ENCODE measurements around the gene OVOL1. TPM values are rescaled to one million over a fixed set of nuclear protein-coding genes. Genes with fewer than 3 reads are reported as not detected.

Gene OVOL1
- total and polyA plus RNA-seq, 2 experiments from 2014 or later: 1.5 to 3.3 TPM

DNA sequence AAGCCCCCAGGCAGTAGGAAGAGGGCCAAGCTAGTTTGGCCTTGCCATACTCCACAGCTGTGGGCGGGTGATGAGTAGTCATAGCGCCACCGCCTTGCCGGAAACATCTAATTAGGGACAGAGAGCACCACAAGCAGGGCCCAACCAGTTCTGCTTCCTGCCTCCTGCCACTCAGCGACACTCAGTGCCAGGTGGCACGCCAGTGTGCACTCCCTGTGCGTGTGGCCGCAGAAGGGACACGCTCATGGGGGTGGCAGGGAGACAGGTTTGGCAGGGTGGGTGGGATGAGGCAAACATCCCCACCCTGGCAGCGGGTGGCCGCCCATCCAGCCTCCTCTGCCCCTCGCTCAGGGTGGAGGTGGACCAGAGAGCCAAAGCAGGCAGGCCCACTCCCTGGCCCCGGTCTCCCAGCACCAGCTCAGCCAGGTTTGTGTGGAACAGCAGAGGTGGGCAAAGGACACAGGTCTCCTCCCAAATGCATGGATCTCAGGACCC lies 4.9 kb downstream of the OVOL1 start (continued):
- TF ChIP-seq, protein P1, sequence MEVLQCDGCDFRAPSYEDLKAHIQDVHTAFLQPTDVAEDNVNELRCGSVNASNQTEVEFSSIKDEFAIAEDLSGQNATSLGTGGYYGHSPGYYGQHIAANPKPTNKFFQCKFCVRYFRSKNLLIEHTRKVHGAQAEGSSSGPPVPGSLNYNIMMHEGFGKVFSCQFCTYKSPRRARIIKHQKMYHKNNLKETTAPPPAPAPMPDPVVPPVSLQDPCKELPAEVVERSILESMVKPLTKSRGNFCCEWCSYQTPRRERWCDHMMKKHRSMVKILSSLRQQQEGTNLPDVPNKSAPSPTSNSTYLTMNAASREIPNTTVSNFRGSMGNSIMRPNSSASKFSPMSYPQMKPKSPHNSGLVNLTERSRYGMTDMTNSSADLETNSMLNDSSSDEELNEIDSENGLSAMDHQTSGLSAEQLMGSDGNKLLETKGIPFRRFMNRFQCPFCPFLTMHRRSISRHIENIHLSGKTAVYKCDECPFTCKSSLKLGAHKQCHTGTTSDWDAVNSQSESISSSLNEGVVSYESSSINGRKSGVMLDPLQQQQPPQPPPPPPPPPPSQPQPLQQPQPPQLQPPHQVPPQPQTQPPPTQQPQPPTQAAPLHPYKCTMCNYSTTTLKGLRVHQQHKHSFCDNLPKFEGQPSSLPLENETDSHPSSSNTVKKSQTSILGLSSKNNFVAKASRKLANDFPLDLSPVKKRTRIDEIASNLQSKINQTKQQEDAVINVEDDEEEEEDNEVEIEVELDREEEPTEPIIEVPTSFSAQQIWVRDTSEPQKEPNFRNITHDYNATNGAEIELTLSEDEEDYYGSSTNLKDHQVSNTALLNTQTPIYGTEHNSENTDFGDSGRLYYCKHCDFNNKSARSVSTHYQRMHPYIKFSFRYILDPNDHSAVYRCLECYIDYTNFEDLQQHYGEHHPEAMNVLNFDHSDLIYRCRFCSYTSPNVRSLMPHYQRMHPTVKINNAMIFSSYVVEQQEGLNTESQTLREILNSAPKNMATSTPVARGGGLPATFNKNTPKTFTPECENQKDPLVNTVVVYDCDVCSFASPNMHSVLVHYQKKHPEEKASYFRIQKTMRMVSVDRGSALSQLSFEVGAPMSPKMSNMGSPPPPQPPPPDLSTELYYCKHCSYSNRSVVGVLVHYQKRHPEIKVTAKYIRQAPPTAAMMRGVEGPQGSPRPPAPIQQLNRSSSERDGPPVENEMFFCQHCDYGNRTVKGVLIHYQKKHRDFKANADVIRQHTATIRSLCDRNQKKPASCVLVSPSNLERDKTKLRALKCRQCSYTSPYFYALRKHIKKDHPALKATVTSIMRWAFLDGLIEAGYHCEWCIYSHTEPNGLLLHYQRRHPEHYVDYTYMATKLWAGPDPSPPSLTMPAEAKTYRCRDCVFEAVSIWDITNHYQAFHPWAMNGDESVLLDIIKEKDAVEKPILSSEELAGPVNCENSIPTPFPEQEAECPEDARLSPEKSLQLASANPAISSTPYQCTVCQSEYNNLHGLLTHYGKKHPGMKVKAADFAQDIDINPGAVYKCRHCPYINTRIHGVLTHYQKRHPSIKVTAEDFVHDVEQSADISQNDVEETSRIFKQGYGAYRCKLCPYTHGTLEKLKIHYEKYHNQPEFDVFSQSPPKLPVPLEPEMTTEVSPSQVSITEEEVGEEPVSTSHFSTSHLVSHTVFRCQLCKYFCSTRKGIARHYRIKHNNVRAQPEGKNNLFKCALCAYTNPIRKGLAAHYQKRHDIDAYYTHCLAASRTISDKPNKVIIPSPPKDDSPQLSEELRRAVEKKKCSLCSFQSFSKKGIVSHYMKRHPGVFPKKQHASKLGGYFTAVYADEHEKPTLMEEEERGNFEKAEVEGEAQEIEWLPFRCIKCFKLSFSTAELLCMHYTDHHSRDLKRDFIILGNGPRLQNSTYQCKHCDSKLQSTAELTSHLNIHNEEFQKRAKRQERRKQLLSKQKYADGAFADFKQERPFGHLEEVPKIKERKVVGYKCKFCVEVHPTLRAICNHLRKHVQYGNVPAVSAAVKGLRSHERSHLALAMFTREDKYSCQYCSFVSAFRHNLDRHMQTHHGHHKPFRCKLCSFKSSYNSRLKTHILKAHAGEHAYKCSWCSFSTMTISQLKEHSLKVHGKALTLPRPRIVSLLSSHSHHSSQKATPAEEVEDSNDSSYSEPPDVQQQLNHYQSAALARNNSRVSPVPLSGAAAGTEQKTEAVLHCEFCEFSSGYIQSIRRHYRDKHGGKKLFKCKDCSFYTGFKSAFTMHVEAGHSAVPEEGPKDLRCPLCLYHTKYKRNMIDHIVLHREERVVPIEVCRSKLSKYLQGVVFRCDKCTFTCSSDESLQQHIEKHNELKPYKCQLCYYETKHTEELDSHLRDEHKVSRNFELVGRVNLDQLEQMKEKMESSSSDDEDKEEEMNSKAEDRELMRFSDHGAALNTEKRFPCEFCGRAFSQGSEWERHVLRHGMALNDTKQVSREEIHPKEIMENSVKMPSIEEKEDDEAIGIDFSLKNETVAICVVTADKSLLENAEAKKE (CRISPR knock-in tag; IDR thresholded peaks at IDR 0.05): no peak
- TF ChIP-seq POLR2AphosphoS5 (IDR thresholded peaks at IDR 0.05; ENCODE audit: low read depth): no peak
- TF ChIP-seq, protein P2, sequence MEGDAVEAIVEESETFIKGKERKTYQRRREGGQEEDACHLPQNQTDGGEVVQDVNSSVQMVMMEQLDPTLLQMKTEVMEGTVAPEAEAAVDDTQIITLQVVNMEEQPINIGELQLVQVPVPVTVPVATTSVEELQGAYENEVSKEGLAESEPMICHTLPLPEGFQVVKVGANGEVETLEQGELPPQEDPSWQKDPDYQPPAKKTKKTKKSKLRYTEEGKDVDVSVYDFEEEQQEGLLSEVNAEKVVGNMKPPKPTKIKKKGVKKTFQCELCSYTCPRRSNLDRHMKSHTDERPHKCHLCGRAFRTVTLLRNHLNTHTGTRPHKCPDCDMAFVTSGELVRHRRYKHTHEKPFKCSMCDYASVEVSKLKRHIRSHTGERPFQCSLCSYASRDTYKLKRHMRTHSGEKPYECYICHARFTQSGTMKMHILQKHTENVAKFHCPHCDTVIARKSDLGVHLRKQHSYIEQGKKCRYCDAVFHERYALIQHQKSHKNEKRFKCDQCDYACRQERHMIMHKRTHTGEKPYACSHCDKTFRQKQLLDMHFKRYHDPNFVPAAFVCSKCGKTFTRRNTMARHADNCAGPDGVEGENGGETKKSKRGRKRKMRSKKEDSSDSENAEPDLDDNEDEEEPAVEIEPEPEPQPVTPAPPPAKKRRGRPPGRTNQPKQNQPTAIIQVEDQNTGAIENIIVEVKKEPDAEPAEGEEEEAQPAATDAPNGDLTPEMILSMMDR (conservative IDR thresholded peaks at IDR 0.05; ENCODE audit: low read depth in 2 of 2): no peak
- no peak for TF ChIP-seq EZH2phosphoT487 (IDR thresholded peaks at IDR 0.05; ENCODE audit: unreplicated experiment)

DNA sequence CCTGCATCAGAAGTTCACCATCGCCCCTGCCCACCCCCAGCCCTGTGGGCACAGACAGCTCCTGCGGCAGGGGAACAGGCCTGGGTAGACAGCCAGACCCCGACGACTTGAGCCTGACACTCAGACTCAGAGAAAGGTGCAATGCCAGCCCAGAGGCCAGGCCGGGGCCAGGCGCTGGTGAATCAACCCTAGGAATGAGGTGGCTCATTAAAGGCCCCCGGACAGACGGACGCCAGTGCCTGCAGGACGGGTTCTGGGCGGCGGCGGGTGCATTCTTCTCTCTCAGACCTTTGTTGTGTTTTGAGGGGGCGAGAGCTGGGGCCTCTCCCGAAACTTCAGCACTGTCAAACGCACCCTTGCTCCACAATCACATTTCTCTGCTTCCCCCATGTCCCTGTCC lies 5.6 kb downstream of the OVOL1 start:
- ATAC-seq: no peak
- no peak for TF ChIP-seq STAT1 (IDR thresholded peaks at IDR 0.05; ENCODE audit: unreplicated experiment)
- no peak for TF ChIP-seq JUNB (IDR thresholded peaks at IDR 0.05; ENCODE audit: unreplicated experiment)
- TF ChIP-seq, protein P1 (CRISPR knock-in tag; IDR thresholded peaks at IDR 0.05): no peak

More for the DNA sequence above, 5.6 kb downstream of the OVOL1 start:
- H4K20me1 ChIP-seq (replicated peaks; ENCODE audit: insufficient read depth): no peaks in the 10 kb centered on the region
- H3K4me3 Mint-ChIP-seq: no peak overlapping the region; the same call in 2 of the 3 replicates
- H3K9me2 ChIP-seq (ENCODE audit: insufficient read depth): 0 out of 2 replicates have a peak, but pooled peaks cover 2% of the 10 kb centered on the region
- H3K4me3 ChIP-seq: no peak overlapping the region
- H3K36me3 ChIP-seq (ENCODE audit: insufficient read depth): no peaks in the 10 kb centered on the region
- peaks cover 43% of the 10 kb centered on the region for H3K4me1 Mint-ChIP-seq
- H3K27me3 ChIP-seq (ENCODE audit: insufficient read depth): peaks cover 17% of the 10 kb centered on the region
- H3K27ac ChIP-seq (ENCODE audit: low read depth): no peak overlapping the region
- H3K4me2 ChIP-seq: no peak overlapping the region
- 0 out of 2 replicates have a peak, but pooled peaks cover 4% of the 10 kb centered on the region for H3F3A ChIP-seq (replicated peaks; ENCODE audit: low read depth)
- no peaks in the 10 kb centered on the region for H3K36me3 Mint-ChIP-seq (ENCODE audit: low read depth)
- no peaks in the 10 kb centered on the region for H3K9me3 Mint-ChIP-seq
- DNase-seq (ENCODE audit: low spot score): no peak
- H3K27ac Mint-ChIP-seq: peak overlapping the region; percentile 68; the same call in 1 of the 2 replicates
- peaks cover 21% of the 10 kb centered on the region for H3K27me3 Mint-ChIP-seq (ENCODE audit: insufficient read depth, low read depth, poor library complexity)
- H3K79me2 ChIP-seq (replicated peaks; ENCODE audit: insufficient read depth): no peaks in the 10 kb centered on the region; the same call in 1 of the 2 replicates
- peaks cover 23% of the 10 kb centered on the region for H3K4me1 ChIP-seq (ENCODE audit: insufficient read depth)
- H2AFZ ChIP-seq: no peak overlapping the region

All from GM23338 (cell line).